PFSK-1 (cell line): ENCODE measurements around the gene TENT5C.

Experiments
- FOXP2 ChIP-seq: optimal IDR thresholded peaks from 2 replicates; pipeline ENCODE3; 2011; ENCODE audit warnings: borderline replicate concordance, control low read depth, inconsistent platforms; ENCODE audit not compliant: insufficient read depth; ENCODE audit errors: extremely low read length, extremely low read depth
- POLR2AphosphoS5 ChIP-seq: IDR thresholded peaks from 2 replicates; pipeline ENCODE4 v1.6.1; 2012; ENCODE audit warnings: low read depth, mild to moderate bottlenecking, control low read depth, low read length, moderate library complexity
- SIN3A ChIP-seq: IDR thresholded peaks from 2 replicates; pipeline ENCODE4 v1.6.1; 2012; ENCODE audit warnings: mild to moderate bottlenecking, low read length, moderate library complexity, borderline replicate concordance; ENCODE audit not compliant: insufficient read depth
- TAF1 ChIP-seq: IDR thresholded peaks from 2 replicates; pipeline ENCODE4 v1.6.1; 2012; ENCODE audit warnings: low read length, control low read depth, borderline replicate concordance; ENCODE audit not compliant: insufficient read depth
- TF ChIP-seq, protein P1 (sequence below), 2 experiments: IDR thresholded peaks; 2 replicates each; pipeline versions ENCODE4 v1.6.1 to v1.8.0; 2011 to 2012; ENCODE audit warnings: low read depth in 2 of 2, low read length in 2 of 2, control low read depth in 1 of 2, inconsistent platforms in 1 of 2, mild to moderate bottlenecking in 1 of 2, moderate library complexity in 1 of 2; ENCODE audit not compliant: insufficient read depth in 1 of 2

TENT5C gene

DNA sequence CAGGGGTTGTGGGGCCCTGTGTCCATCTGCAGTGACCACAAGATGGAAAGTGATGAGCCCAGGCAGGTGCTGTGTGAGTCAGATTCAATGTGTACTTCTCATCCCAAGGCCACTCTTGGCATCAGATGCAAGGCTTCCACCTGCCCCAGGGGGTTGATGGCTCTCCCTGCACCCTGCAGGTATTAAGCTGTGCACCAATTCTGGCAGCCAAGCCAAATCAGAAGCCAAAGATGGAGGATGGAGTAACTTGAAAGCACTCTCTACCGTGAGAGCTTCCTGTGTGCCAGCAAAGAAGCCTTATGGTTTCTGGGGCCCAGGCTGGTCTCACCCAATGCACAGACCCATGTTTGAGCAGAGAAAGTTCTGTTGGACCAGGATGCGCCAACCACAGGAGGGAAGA is 44.3 kb upstream of the TENT5C start:
- TF ChIP-seq TAF1 = no peak
- TF ChIP-seq, protein P1, sequence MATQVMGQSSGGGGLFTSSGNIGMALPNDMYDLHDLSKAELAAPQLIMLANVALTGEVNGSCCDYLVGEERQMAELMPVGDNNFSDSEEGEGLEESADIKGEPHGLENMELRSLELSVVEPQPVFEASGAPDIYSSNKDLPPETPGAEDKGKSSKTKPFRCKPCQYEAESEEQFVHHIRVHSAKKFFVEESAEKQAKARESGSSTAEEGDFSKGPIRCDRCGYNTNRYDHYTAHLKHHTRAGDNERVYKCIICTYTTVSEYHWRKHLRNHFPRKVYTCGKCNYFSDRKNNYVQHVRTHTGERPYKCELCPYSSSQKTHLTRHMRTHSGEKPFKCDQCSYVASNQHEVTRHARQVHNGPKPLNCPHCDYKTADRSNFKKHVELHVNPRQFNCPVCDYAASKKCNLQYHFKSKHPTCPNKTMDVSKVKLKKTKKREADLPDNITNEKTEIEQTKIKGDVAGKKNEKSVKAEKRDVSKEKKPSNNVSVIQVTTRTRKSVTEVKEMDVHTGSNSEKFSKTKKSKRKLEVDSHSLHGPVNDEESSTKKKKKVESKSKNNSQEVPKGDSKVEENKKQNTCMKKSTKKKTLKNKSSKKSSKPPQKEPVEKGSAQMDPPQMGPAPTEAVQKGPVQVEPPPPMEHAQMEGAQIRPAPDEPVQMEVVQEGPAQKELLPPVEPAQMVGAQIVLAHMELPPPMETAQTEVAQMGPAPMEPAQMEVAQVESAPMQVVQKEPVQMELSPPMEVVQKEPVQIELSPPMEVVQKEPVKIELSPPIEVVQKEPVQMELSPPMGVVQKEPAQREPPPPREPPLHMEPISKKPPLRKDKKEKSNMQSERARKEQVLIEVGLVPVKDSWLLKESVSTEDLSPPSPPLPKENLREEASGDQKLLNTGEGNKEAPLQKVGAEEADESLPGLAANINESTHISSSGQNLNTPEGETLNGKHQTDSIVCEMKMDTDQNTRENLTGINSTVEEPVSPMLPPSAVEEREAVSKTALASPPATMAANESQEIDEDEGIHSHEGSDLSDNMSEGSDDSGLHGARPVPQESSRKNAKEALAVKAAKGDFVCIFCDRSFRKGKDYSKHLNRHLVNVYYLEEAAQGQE (IDR thresholded peaks at IDR 0.05; ENCODE audit: insufficient read depth in 1 of 2, low read depth in 2 of 2, low read length in 2 of 2) = no peak
- TF ChIP-seq FOXP2 = no peak
- TF ChIP-seq SIN3A = no peak
- no peak for TF ChIP-seq POLR2AphosphoS5

DNA sequence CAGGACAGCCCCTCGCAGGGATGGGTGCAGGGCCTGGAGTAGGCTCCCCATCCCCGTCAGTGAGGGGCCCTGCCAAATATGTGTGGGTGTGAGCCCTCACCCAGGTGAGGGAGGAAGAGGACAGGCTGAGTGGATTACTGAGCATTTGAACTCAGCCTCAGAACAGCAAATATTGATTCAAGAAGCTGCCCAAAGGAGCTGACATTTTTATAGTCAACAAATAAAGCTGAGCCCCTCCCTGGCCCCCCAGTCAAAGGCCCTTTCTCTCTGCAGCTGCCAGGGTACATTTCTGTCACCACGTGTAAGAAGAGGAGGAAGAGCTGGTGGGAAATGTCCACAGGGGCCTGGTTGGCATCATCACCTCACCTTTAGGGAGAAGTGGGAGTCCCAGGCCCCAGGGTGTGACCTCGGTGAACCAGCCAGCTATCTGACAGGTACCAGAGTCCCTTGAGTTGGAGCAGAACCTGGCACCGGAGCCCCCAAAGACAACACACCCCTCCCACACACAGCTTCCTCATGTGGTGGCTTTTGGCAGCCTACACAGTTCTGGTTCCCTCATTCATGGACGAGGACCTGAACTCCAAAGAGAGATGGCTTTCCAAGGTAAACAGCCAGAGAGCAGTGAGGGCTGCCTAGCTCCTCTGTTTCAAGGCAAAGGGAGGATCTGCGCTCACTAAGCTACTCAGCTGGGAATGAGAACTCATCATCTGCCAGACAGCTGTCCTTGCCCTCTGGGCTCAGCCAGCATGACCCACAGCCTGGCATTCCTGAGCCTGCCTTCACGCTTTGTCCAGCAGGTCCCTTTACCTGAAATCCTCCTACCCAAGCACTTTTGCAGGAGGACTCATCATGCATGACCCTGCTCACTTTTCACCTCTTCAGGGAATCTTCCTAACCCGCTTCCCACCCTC is 43.0 kb upstream of the TENT5C start:
- no peak for TF ChIP-seq POLR2AphosphoS5

DNA sequence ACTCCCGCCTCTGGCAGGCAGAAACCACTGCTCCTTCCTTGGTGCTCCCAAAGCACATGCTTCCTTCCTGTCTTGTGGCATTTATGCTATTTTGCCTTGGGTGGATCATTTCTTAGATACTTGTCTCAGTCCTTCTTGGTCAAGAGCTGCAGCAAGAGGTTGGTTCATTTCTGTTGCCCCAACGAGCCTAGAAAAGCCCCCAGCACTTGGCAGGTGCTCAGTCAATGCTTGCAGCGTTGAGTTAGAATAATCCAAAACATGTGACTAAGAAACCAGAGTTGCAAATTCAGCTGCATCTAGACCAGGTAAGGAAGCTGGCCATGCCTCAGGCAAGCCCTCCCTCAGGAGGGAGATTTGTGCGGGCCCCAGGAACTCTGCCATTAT is 42.4 kb upstream of the TENT5C start:
- TF ChIP-seq FOXP2 (no peak), TAF1 (no peak), POLR2AphosphoS5 (no peak), SIN3A (no peak)

DNA sequence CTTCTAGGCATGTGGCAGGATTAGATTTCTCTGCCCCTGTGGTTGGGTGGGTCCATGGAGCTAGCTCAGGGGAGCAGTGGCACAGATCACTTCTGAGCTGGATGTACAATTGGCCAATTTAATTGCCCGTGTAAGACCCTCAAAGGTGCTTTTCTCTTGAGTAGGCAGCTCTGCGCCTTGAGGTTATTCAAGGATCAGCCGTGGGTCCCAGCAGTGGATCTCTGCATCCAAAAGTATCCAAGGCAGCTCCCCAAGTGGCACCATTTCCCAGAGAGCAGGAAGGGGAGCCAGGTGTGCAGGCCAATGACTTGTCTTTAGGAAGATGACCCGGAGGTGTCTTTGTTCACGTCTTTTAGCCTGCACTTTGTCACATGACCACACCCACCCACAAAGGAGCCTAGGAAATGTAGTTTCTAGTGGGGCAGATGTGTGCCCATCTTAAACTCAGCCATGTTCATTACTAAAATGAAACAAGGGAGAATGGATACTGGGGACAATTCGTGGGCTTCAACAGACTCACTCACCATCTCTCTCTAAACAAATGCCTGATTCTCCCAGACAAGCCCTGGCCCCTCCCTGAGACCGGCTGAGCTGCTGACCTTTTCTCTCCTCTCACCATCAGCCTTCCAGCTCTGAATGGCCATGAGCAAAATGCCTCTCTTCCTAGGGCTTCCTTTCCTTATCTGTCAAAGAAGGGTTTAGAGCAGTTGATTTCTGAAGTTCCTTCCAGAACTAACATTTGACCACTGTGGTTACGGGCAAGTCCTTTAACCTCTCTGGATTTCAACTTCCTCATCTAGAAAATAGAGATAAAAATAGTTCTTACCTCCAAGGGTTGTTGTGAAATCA is 41.4 kb upstream of the TENT5C start:
- no peak for TF ChIP-seq TAF1
- TF ChIP-seq, protein P1 (IDR thresholded peaks at IDR 0.05; ENCODE audit: insufficient read depth in 1 of 2, low read depth in 2 of 2, low read length in 2 of 2) = no peak
- no peak for TF ChIP-seq POLR2AphosphoS5
- TF ChIP-seq FOXP2 = no peak
- TF ChIP-seq SIN3A = no peak

DNA sequence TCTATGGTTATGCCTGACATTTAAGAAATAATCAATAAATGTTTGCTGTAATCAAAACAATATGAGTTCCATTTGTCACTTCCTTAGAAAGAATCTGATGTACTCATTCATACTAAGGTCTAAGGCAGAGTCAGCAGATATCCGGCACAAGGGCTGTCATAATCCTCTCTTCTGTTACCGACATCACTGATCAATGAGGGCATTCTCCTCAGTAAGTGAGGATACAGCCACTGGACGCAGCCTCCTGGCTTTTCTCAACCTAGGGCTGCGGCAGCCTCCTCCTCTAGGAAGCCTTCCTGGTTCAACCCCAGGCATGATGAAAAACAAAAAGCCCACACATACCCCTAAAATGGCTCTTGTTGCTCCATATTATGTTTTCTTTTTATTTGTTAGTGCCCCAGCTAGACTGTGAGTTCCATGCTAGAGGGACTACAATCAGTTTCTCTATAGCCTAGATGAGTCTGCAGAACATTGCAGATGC is 40.7 kb upstream of the TENT5C start:
- TF ChIP-seq TAF1 (no peak), SIN3A (no peak)
- TF ChIP-seq, protein P1 (IDR thresholded peaks at IDR 0.05; ENCODE audit: insufficient read depth in 1 of 2, low read depth in 2 of 2, low read length in 2 of 2) = no peak
